ENCODE results near the gene DDX25.

- no peak for TF ChIP-seq CTCF (IDR thresholded peaks at IDR 0.05)
- no peak for TF ChIP-seq POLR2A (IDR thresholded peaks at IDR 0.05)
Observed at GRCh38 chr11:125890447-125891100, 13.7 kb upstream of the DDX25 start.

Data from vagina (tissue), 2 donors.